Measurements from ENCODE around the gene AFTPH.

DNA sequence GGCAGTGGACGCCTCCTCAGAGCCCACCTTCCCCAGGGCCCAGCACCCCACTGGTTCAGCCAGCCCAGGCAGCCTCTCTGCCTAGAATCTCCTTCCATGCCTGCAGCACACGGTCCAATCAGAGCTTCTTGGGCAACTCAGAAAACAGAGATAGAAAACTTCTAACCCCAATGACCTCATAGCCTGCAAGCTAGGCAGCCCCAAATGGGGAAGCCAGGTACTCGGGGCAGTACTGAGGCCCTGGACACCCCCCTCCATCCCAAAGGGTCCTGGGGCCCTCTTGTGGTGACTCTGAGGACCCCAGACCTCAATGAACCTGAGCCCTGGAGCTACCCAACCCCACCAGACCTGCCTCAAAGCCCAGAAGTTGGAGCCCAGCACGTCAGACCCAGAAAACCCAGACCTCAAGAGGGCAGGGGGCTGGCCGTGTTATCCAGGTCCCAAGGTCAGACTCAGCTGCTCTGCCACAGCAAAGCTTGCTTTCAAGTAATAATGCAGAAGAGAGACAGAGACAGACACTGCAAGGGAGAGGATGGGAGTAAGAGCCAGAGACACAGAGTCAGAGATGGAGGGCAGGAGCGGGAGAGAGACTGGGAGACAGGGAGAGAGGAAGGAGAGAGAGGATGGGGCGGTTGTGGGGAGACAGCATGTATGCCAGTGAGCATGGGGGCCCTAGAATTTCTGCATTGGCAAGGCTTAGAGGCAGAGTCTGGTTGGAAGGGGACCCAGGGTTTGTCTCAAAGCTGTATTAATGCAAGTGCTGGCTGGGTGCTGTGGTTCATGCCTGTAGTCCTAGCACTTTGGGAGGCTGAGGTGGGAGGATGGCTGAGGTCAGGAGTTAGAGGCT lies 101.4 kb downstream of the AFTPH start:
- TF ChIP-seq, protein P1, sequence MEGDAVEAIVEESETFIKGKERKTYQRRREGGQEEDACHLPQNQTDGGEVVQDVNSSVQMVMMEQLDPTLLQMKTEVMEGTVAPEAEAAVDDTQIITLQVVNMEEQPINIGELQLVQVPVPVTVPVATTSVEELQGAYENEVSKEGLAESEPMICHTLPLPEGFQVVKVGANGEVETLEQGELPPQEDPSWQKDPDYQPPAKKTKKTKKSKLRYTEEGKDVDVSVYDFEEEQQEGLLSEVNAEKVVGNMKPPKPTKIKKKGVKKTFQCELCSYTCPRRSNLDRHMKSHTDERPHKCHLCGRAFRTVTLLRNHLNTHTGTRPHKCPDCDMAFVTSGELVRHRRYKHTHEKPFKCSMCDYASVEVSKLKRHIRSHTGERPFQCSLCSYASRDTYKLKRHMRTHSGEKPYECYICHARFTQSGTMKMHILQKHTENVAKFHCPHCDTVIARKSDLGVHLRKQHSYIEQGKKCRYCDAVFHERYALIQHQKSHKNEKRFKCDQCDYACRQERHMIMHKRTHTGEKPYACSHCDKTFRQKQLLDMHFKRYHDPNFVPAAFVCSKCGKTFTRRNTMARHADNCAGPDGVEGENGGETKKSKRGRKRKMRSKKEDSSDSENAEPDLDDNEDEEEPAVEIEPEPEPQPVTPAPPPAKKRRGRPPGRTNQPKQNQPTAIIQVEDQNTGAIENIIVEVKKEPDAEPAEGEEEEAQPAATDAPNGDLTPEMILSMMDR (IDR thresholded peaks at IDR 0.05; ENCODE audit: insufficient read depth, low read length, poor library complexity, severe bottlenecking) = no peak
- no peak for TF ChIP-seq EZH2phosphoT487 (conservative IDR thresholded peaks at IDR 0.05; ENCODE audit: low read length)
